NB4 (cell line): ENCODE measurements around the gene TMEM170B.
A peak's percentile ranks its signal among the peaks of the same experiment; 100 is the strongest.

Source experiments
- DNase-seq: peaks from one replicate; pipeline ENCODE4 v3.0.0; 2010; ENCODE audit warnings: low read depth
- H3K4me3 ChIP-seq: one replicate; pipeline ENCODE4 v1.5.1; 2011; ENCODE audit warnings: mild to moderate bottlenecking, low read depth, low read length, moderate library complexity
- CTCF ChIP-seq: IDR thresholded peaks from one replicate; pipeline ENCODE4 v1.5.1; 2012; ENCODE audit warnings: low read depth, low read length
- MAX ChIP-seq: IDR thresholded peaks from 2 replicates; pipeline ENCODE4 v1.6.1; 2011; ENCODE audit warnings: low read depth, low read length
- MYC ChIP-seq: IDR thresholded peaks from 2 replicates; pipeline ENCODE4 v1.6.1; 2011; ENCODE audit warnings: low read depth, low read length
- POLR2A ChIP-seq: IDR thresholded peaks from 2 replicates; pipeline ENCODE4 v1.6.1; 2011; ENCODE audit warnings: mild to moderate bottlenecking; ENCODE audit not compliant: insufficient read length; ENCODE audit errors: extremely low read depth

TMEM170B gene

GRCh38 chr6:11537229-11538051, at the start of gene TMEM170B:
Gene TMEM170B (plus strand): TSS chr6:11537749. CDS start chr6:11538278, 529 bp downstream.
- DNase-seq: peak; percentile 98
- peak within 1 kb of the TSS; percentile 86 for H3K4me3 ChIP-seq
- TF ChIP-seq CTCF (no peak), POLR2A (peak; percentile 43), MYC (peak; percentile 61)

GRCh38 chr6:11490996-11491395, 46.6 kb upstream of the TMEM170B start:
- no peak overlapping the region for H3K4me3 ChIP-seq
- no peak for DNase-seq
- TF ChIP-seq CTCF: no peak
- no peak for TF ChIP-seq MYC
- TF ChIP-seq MAX: no peak
- no peak for TF ChIP-seq POLR2A

GRCh38 chr6:11491596-11492463, 45.7 kb upstream of the TMEM170B start:
- TF ChIP-seq MYC (no peak), CTCF (no peak), MAX (no peak), POLR2A (no peak)
- DNase-seq: peak; percentile 54

GRCh38 chr6:11492464-11493290, 44.9 kb upstream of the TMEM170B start:
- DNase-seq: peak; percentile 45
- TF ChIP-seq POLR2A: no peak
- TF ChIP-seq CTCF: no peak
- TF ChIP-seq MYC: no peak
- TF ChIP-seq MAX: no peak
- no peak overlapping the region for H3K4me3 ChIP-seq

More at GRCh38 chr6:11491596-11492463, 45.7 kb upstream of the TMEM170B start:
- no peak overlapping the region for H3K4me3 ChIP-seq

- no peak for TF ChIP-seq MAX
- no peak overlapping the region for H3K4me3 ChIP-seq
- DNase-seq: no peak
Measured at GRCh38 chr6:11493974-11494373, 43.6 kb upstream of the TMEM170B start.
